NCI-H446 (cell line): ENCODE measurements around the gene DNA2.
A peak's percentile ranks its signal among the peaks of the same experiment; 100 is the strongest.
"Not testable (repeated sequence)": the region's sequence is repeated elsewhere in the genome, so short reads cannot be mapped to it uniquely, and the experiment has no call there.

Experiments
- DNase-seq, 2 experiments: peaks; one replicate each; lab custom pipeline; 2025; lab: John Stamatoyannopoulos, UW

Gene DNA2

GRCh38 chr10:68471586-68472408, at the start of gene DNA2:
DNA2 (minus strand) TSS chr10:68471973; CDS start chr10:68471864, 109 bp downstream.
- peak; percentile 32 to 60 for DNase-seq

DNA sequence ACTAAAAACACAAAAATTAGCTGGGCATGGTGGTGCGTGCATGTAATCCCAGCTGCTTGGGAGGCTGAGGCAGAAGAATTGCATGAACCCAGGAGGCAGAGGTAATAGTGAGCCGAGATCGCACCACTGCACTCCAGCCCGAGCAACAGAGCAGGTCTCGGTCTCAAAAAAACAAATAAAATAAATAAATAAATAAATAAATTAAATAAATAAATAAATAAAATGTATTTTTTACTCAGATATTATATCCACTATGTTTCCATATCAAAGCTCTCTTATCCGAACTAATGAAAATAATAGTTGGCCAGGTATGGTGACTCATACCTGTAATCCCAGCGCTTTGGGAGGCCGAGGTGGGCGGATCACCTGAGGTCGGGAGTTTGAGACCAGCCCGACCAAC, 46.8 kb upstream of the DNA2 start:
- DNase-seq, result not testable (repeated sequence)

GRCh38 chr10:68517188-68517587, 45.4 kb upstream of the DNA2 start:
- no peak for DNase-seq

- DNase-seq, result no peak
Measured at GRCh38 chr10:68516766-68517165, 45.0 kb upstream of the DNA2 start.

- not testable (repeated sequence) for DNase-seq
Measured at GRCh38 chr10:68516216-68516615, 44.4 kb upstream of the DNA2 start.

- DNase-seq, result no peak
Measured at GRCh38 chr10:68508090-68508489, 36.3 kb upstream of the DNA2 start.

DNA sequence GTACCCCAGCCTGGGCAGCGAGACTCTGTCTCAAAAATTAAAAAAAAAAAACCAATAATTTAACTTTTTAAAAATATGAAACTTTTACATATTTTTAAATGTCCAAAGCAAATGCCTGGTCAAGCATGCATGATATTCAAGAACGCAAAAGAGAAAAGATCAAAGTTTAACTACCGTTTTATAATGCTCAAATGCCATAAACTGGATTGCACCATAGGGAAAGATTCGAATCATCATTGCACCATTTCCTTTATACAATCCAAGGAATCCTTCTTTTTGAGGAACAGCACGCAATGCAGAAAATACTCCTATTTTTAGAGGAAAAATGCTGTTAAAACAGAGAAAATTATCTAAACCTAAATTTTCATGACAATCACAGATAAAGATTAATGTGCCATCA, 34.6 kb upstream of the DNA2 start:
- no peak for DNase-seq

DNA sequence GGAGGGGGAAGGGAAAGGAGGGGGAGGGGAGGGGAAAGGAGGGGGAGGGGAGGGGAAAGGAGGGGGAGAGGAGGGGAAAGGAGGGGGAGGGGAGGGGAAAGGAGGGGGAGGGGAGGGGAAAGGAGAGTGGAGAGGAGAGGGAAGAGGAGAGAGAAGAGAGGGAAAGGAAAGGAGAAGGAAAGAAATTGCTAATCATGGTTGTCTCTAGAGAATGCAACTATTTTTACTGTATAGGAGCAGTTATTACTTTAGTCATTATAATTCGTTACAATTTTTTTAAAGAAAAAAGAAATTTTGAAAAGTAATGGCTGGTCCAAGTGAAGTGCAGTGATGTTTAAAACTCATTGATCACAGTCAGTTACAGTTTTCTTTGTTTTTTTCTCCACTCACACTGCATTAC, 31.1 kb upstream of the DNA2 start:
- DNase-seq, result no peak

- no peak for DNase-seq
Measured at GRCh38 chr10:68501691-68502090, 29.9 kb upstream of the DNA2 start.

GRCh38 chr10:68499544-68499943, 27.8 kb upstream of the DNA2 start:
- no peak for DNase-seq

DNA sequence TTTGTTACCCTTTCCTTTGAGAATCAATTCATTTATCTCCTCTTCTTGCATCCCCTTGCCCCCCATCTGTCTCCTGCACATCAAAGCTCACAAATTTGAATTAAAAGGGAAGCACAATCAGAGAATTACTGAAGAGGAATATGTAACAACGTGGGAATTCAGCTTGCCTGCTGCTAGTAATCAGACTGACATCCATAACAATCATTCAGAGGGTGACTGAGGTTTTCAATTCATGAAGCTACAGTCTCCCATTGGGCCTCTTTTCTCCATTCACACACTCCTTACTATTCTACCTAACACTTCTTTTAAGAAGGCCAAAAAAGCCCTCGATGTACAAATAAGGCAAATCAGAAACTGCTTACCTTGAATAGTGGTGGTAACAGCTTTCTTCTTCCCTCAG, 24.3 kb upstream of the DNA2 start:
- no peak for DNase-seq

DNA sequence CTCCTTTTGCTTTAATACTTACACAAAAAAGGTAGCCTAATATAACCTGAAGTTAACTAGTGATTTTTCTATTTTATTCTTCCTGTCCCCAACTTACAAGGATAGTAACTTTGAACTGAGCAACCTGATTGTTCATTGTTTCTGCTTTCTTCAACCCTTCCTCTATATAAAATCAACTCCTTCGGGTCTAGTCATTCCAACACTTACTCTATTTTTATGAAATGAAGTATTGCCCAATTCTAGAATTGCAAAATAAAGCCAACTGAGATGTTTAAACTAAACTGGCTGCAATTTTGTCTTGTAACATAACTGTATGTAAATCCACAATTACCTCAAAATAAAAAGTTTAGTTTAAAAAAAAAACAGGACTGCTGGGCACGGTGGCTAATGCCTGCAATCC, 20.3 kb upstream of the DNA2 start:
- DNase-seq, result no peak

DNA sequence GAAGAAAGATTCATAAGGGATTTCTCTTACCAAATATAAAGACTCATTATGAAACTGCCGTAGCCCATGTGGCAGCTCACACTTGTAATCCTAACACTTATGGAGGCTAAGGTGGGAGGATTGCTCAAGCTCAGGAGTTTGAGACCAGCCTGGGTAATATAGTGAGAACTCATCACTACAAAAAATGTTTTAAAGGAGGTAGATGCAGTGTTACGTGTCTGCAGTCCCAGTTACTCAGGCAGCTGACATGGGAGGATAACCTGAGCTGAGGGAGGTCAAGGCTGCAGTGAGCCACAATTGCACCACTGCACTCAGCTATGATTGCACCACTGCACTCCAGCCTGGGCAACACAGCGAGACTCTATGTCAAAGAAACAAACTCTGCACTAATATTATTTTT, 18.1 kb upstream of the DNA2 start:
- DNase-seq, result no peak

- no peak for DNase-seq
Measured at GRCh38 chr10:68474021-68474420, 2.2 kb upstream of the DNA2 start.

GRCh38 chr10:68471063-68471585, 649 bp downstream of the DNA2 start:
- DNase-seq, result no peak

- no peak for DNase-seq
Measured at GRCh38 chr10:68470300-68470699, 1.5 kb downstream of the DNA2 start.

DNA sequence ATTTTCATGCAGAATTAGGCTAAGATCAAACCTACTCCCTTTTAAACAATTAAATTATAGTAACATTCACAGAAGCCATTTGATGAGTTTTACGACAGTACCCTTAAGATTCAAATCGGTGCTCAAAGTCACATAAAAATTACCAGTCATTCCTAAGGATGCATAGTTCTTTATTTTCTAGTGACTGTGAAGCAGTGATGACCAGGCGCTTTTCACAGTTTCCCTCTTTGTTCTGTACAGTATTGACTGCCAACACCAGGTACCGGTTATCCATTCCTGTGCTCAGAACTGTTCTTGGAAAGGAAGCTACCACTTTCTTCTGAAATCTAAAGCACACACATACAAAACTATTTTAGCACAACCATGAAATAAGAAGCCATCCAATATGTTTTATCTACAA, 1.9 kb downstream of the DNA2 start:
- DNase-seq, result no peak

DNA sequence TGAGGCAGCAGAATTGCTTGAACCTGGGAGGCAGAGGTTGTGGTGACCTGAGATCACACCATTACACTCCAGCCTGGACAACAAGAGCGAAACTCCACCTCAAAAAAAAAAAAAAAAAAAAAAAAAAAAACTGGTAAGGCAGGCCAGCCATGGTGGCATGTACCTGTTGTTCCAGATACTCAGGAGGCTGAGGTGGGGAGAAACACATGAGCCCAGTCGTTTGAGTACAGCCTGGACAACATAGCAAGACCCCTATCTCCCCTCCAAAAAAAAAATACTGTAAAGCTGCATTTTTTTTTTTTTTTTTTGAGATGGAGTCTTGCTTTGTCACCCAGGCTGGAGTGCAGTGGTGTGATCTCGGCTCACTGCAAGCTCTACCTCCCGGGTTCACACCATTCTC, 7.0 kb downstream of the DNA2 start:
- DNase-seq, result not testable (repeated sequence)

DNA sequence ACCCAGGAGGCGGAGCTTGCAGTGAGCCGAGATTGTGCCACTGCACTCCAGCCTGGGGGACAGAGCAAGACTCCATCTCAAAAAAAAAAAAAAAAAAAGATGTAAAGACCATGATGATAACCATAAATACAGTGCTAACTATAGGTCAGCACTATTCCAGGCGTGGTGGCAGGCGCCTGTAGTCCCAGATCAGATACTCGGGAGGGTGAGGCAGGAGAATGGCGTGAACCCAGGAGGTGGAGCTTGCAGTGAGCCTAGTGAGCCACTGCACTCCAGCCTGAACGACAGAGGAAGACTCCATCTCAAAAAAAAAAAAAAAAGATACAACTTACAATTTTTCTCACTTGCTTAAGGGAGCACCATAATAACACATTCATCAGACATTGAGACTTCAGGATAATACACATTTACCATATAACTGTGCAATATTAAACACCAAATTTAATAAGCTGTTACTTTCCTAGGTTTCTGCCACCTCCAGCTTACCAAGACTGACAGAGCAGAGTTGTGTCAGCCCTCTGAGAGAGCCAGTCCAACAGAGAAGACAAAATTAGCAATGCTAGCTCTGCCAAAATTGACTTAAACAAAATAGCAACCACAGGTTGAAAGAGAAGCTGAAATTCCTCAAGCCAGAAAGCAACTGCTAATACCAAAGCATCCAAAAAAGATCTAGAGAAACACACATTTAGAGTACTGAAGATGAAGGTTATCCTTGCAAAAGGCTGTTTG, 8.2 kb downstream of the DNA2 start:
- DNase-seq, result no peak

- DNase-seq, result no peak
Measured at GRCh38 chr10:68462536-68462935, 9.2 kb downstream of the DNA2 start.

DNA sequence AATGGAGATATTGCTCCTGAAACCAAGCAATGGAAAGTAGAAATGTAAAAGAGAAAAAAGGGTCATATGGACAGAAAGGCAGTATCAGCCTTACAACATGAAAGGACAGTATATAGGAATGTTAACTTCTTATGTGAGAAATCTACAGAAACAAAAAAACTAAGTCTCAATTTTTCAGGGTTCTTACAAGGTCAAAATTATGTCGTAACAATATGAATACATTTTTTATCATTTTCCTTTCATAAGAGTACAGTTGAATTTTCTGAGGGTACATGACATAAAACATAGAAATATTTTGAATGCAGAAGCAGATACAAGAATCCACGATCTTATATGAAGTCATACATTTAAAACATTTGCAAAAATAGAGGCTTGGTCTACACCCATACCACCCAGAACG, 10.7 kb downstream of the DNA2 start:
- DNase-seq, result no peak

- peak in 1 of 2 experiments; percentile 4 for DNase-seq
Measured at GRCh38 chr10:68449698-68450097, 22.1 kb downstream of the DNA2 start.

DNA sequence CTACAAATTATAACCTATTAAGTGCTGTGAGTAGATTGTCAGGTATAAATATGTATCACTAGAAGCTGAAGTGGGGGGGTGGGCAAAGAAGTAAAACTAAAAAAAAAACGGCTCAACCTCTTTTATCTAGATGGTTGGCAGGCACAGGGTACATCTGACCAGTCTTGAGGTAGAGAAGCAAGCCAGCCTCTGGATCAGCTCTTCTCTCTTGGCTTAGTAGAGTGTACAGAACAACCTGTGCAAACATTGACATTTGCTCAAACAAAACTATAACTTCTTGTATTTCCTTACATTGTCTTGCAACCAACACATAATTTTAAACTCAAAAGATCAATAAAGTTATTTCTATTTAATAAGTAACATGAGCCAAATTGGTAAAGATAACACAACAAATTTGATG, 25.6 kb downstream of the DNA2 start:
- DNase-seq, result no peak
